Esophagus (tissue), 2 donors: Measurements from ENCODE around the gene DRC7. TPM values are rescaled to one million over a fixed set of nuclear protein-coding genes. Genes with fewer than 3 reads are reported as not detected.

ENCODE experiments used
- H3K27ac ChIP-seq, 2 donors: one replicate each; pipeline ENCODE4 v1.5.1; 2013; ENCODE audit warnings: low read depth in 2 of 2, mild to moderate bottlenecking in 2 of 2, inconsistent platforms in 1 of 2, low read length in 1 of 2, moderate library complexity in 1 of 2
- H3K27me3 ChIP-seq, 2 donors: one replicate each; pipeline ENCODE4 v1.6.1; 2013; ENCODE audit warnings: low read length in 2 of 2, control low read depth in 1 of 2, mild to moderate bottlenecking in 1 of 2; ENCODE audit not compliant: insufficient read depth in 2 of 2, control insufficient read depth in 1 of 2
- H3K36me3 ChIP-seq, 2 donors: one replicate each; pipeline ENCODE4 v1.6.1; 2013; ENCODE audit warnings: low read length in 1 of 2; ENCODE audit not compliant: control insufficient read depth in 2 of 2, insufficient read depth in 2 of 2
- H3K4me1 ChIP-seq, 2 donors: one replicate each; pipeline ENCODE4 v1.6.1; 2013; ENCODE audit warnings: low read length in 1 of 2; ENCODE audit not compliant: control insufficient read depth in 2 of 2, insufficient read depth in 2 of 2
- H3K4me3 ChIP-seq, 2 donors: one replicate each; pipeline ENCODE4 v1.5.1; 2013; ENCODE audit warnings: low read length in 2 of 2, mild to moderate bottlenecking in 2 of 2, low read depth in 1 of 2, moderate library complexity in 1 of 2
- H3K9me3 ChIP-seq, 2 donors: one replicate each; pipeline ENCODE4 v1.6.1; 2013; ENCODE audit warnings: mild to moderate bottlenecking in 2 of 2, low read depth in 1 of 2, low read length in 1 of 2, moderate library complexity in 1 of 2; ENCODE audit not compliant: control insufficient read depth in 2 of 2, insufficient read depth in 1 of 2
- WGBS, 2 donors: extraction: QIAGEN DNeasy Blood & Tissue Kit; methylation state at CpG; one replicate each; pipeline ENCODE4 v1.1.7; 2013; 5-methylcytosine and 5-hydroxymethylcytosine counted together
- polyA plus RNA-seq, 2 donors: library from polyadenylated mRNA; stranded (reverse); fragments of 200-250 nt; gene quantifications; one replicate each; pipeline ENCODE4 v1.2.3, GENCODE V29; 2013
- donor health status: healthy with polysubstance abuse.
- donor health status: Bipolar disorder and iron deficiency.

Gene DRC7
- polyA plus RNA-seq, 2 donors = not detected

GRCh38 chr16:57684626-57685358 lies 9.8 kb upstream of the DRC7 start:
- no peaks in the 10 kb centered on the region for H3K27me3 ChIP-seq
- H3K27ac ChIP-seq = no peak overlapping the region
- H3K4me3 ChIP-seq = no peak overlapping the region
- 95% methylated on average over 8 of the region's 8 CpGs for WGBS, 2 donors
- no peaks in the 10 kb centered on the region for H3K9me3 ChIP-seq
- peaks cover 0 to 2% of the 10 kb centered on the region in 2 donors for H3K4me1 ChIP-seq
- H3K36me3 ChIP-seq = no peaks in the 10 kb centered on the region

DNA sequence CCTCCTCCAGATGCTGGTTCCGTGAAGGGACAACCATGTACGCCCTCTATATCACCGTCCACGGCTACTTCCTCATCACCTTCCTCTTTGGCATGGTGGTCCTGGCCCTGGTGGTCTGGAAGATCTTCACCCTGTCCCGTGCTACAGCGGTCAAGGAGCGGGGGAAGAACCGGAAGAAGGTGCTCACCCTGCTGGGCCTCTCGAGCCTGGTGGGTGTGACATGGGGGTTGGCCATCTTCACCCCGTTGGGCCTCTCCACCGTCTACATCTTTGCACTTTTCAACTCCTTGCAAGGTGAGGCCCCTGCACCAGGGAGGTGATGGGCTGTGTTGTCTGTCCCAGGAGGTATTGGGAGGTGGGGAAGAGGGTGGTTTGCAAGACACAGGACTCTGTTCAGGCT lies 9.0 kb upstream of the DRC7 start:
- no peak overlapping the region for H3K4me3 ChIP-seq
- H3K4me1 ChIP-seq = peaks cover 0 to 2% of the 10 kb centered on the region in 2 donors
- 87 to 90% methylated on average over 11 of the region's 11 CpGs for WGBS, 2 donors
- no peak overlapping the region for H3K27ac ChIP-seq
- no peaks in the 10 kb centered on the region for H3K9me3 ChIP-seq
- H3K36me3 ChIP-seq = no peaks in the 10 kb centered on the region
- H3K27me3 ChIP-seq = no peaks in the 10 kb centered on the region

DNA sequence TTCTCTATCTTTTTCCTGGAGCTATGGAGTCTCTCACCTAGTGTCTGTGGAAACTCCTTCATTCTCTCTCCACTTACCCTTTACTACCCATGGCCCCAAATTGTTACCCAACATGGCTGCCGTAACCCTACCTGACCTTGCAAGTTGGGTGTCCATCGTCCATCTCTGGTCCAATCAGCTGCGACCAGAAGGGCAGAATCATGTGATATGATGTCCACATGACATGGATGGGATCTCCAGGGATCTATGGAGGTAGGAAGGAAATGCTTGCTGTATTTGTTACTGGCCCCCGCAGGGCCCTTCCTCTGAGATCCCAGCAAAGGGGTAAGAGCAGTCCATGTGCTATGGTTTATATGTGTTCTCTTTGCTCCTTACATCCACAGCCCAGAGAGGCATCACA lies 8.0 kb upstream of the DRC7 start:
- Histone ChIP-seq H3K9me3 (no peaks in the 10 kb centered on the region), H3K4me1 (peaks cover 0 to 2% of the 10 kb centered on the region in 2 donors), H3K27me3 (no peaks in the 10 kb centered on the region), H3K4me3 (no peak overlapping the region), H3K27ac (no peak overlapping the region), H3K36me3 (no peaks in the 10 kb centered on the region)
- WGBS, 2 donors = 77 to 90% methylated on average over 4 of the region's 4 CpGs

- Histone ChIP-seq H3K27ac (no peak overlapping the region), H3K4me3 (no peak overlapping the region), H3K9me3 (no peaks in the 10 kb centered on the region), H3K36me3 (no peaks in the 10 kb centered on the region), H3K4me1 (peaks cover 0 to 2% of the 10 kb centered on the region in 2 donors), H3K27me3 (no peaks in the 10 kb centered on the region)
- 88 to 92% methylated on average over 3 of the region's 3 CpGs for WGBS, 2 donors
These were observed 7.2 kb upstream of the DRC7 start for GRCh38 chr16:57687363-57687929.

DNA sequence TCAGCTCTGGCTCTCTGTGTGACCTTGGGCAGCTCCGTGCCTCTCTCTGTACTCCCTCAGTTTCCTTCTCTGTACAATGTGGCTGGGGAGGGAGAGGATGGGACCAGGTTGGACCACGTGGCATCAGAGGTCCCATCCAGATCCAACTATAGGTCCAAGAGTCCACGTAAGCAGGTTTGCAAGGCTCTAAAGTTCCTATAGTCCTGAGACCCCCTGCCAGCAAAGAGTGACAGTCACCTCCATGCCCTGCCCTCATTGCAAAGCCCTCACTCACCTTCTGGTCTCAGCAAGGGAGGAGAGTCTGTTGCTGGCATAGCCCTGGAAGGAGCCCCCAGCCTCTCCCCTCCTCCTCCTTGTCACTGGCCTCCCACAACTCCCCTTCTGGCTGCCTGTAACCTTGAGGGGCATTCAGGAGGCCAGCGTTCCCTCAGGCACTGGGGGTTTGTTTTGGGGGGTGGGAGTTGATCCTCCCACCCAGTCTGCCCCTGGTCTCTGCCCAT lies 6.1 kb upstream of the DRC7 start:
- no peak overlapping the region for H3K27ac ChIP-seq
- H3K4me1 ChIP-seq = peaks cover 0 to 2% of the 10 kb centered on the region in 2 donors
- WGBS, 2 donors = 76 to 84% methylated on average over 4 of the region's 4 CpGs
- H3K9me3 ChIP-seq = no peaks in the 10 kb centered on the region
- H3K27me3 ChIP-seq = no peaks in the 10 kb centered on the region
- no peaks in the 10 kb centered on the region for H3K36me3 ChIP-seq
- H3K4me3 ChIP-seq = no peak overlapping the region

- Histone ChIP-seq H3K4me3 (no peak overlapping the region), H3K4me1 (peaks cover 0 to 2% of the 10 kb centered on the region in 2 donors), H3K27ac (no peak overlapping the region), H3K9me3 (no peaks in the 10 kb centered on the region), H3K27me3 (no peaks in the 10 kb centered on the region), H3K36me3 (no peaks in the 10 kb centered on the region)
- WGBS, 2 donors = 45% methylated on average over 15 of the region's 15 CpGs
These were observed 5.4 kb upstream of the DRC7 start for GRCh38 chr16:57688987-57689761.

- Histone ChIP-seq H3K27ac (no peak overlapping the region), H3K27me3 (no peaks in the 10 kb centered on the region)
These were observed 4.6 kb upstream of the DRC7 start for GRCh38 chr16:57689762-57690558.

DNA sequence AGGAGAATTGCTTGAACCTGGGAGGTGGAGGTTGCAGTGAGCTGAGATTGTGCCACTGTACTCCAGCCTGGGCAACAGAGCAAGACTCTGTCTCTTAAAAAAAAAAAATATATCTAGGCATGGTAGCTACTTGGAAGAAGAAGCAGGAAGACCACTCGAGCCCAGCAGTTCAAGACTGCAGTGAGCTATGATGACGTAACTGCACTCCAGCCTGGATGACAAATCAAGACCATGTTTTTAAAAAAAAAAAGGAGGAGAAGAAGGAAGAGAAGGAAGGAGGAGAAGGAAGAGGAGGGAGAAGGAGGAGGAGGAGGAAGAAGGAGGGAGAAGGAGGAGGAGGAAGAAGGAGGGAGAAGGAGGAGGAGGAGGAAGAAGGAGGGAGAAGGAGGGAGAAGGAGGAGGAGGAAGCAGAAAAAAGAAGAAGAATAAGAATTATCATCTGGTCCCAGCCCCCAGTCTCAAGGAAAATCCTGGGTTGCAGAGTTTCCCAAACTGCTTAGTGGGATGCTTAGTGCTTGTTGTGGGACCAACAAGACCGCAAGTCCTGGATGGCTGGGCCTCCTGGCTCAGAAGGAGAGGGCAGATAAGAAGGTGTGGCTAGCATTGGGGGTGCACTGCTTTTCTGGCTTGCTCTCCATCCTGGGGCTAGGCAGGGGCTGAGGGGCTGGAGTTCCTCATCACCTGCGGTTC lies 3.7 kb upstream of the DRC7 start:
- Histone ChIP-seq H3K9me3 (no peaks in the 10 kb centered on the region), H3K27me3 (no peaks in the 10 kb centered on the region), H3K36me3 (no peaks in the 10 kb centered on the region), H3K4me3 (no peak overlapping the region), H3K4me1 (peaks cover 0 to 2% of the 10 kb centered on the region in 2 donors), H3K27ac (no peak overlapping the region)
- WGBS, 2 donors = 77 to 82% methylated on average over 4 of the region's 4 CpGs

More at GRCh38 chr16:57689762-57690558, 4.6 kb upstream of the DRC7 start:
- WGBS, 2 donors = 58% methylated on average over 13 of the region's 13 CpGs
- peaks cover 0 to 2% of the 10 kb centered on the region in 2 donors for H3K4me1 ChIP-seq
- no peaks in the 10 kb centered on the region for H3K36me3 ChIP-seq
- no peak overlapping the region for H3K4me3 ChIP-seq
- no peaks in the 10 kb centered on the region for H3K9me3 ChIP-seq
